H9 (cell line): ENCODE data around the gene P3H2. TPM values are rescaled to one million over a fixed set of nuclear protein-coding genes. Genes with fewer than 3 reads are reported as not detected.
A peak's percentile ranks its signal among the peaks of the same experiment; 100 is the strongest.

Experiments
- DNase-seq: peaks from one replicate; pipeline ENCODE4 v3.0.0-alpha.2; 2017
- H2AFZ ChIP-seq: one replicate; pipeline ENCODE4 v1.6.1; 2013; ENCODE audit warnings: mild to moderate bottlenecking, low read length, control low read depth, moderate library complexity
- H2AK5ac ChIP-seq: 2 replicates; pipeline ENCODE4 v1.6.1; 2013; ENCODE audit warnings: low read length, control low read depth, mixed read lengths; ENCODE audit not compliant: insufficient read length
- H2BK120ac ChIP-seq: one replicate; pipeline ENCODE4 v1.6.1; 2013; ENCODE audit warnings: low read depth, mild to moderate bottlenecking, low read length, control low read depth, inconsistent platforms; ENCODE audit not compliant: poor library complexity, severe bottlenecking
- H2BK12ac ChIP-seq: 2 replicates; pipeline ENCODE4 v1.6.1; 2013; ENCODE audit warnings: low read length, control low read depth, mixed read lengths, low read depth; ENCODE audit not compliant: insufficient read length
- H2BK15ac ChIP-seq: 2 replicates; pipeline ENCODE4 v1.6.1; 2013; ENCODE audit warnings: low read depth, low read length, control low read depth
- H2BK20ac ChIP-seq: one replicate; pipeline ENCODE4 v1.6.1; 2013; ENCODE audit warnings: low read depth, mild to moderate bottlenecking, low read length, control low read depth, inconsistent platforms; ENCODE audit not compliant: poor library complexity, severe bottlenecking
- H2BK5ac ChIP-seq: 2 replicates; pipeline ENCODE4 v1.6.1; 2013; ENCODE audit warnings: low read length, control low read depth, mixed read lengths; ENCODE audit not compliant: insufficient read length
- H3K14ac ChIP-seq: 2 replicates; pipeline ENCODE4 v1.6.1; 2013; ENCODE audit warnings: low read length, control low read depth; ENCODE audit not compliant: insufficient read depth
- H3K18ac ChIP-seq: 2 replicates; pipeline ENCODE4 v1.6.1; 2013; ENCODE audit warnings: low read depth, mild to moderate bottlenecking, mixed read lengths, low read length, control low read depth; ENCODE audit not compliant: insufficient read length
- H3K23ac ChIP-seq: 2 replicates; pipeline ENCODE4 v1.6.1; 2013; ENCODE audit warnings: low read length, control low read depth, mixed read lengths, low read depth; ENCODE audit not compliant: insufficient read length
- H3K23me2 ChIP-seq: 2 replicates; pipeline ENCODE4 v1.6.1; 2013; ENCODE audit warnings: low read depth, mild to moderate bottlenecking, mixed read lengths, low read length, control low read depth; ENCODE audit not compliant: insufficient read length, poor library complexity, severe bottlenecking
- H3K27ac ChIP-seq: 2 replicates; pipeline ENCODE4 v1.5.1; 2013; ENCODE audit warnings: low read length, control low read depth, mixed read lengths, low read depth; ENCODE audit not compliant: insufficient read length
- H3K27me3 ChIP-seq: 2 replicates; pipeline ENCODE4 v1.6.1; 2013; ENCODE audit warnings: low read length, control low read depth, inconsistent platforms; ENCODE audit not compliant: insufficient read depth
- H3K4ac ChIP-seq: 2 replicates; pipeline ENCODE4 v1.6.1; 2013; ENCODE audit warnings: low read depth, mild to moderate bottlenecking, control low read depth, inconsistent platforms, low read length, moderate library complexity
- H3K4me1 ChIP-seq: 2 replicates; pipeline ENCODE4 v1.6.1; 2013; ENCODE audit warnings: low read length, control low read depth, inconsistent platforms; ENCODE audit not compliant: insufficient read depth
- H3K4me2 ChIP-seq: 2 replicates; pipeline ENCODE4 v1.6.1; 2013; ENCODE audit warnings: low read length, control low read depth, mixed read lengths; ENCODE audit not compliant: insufficient read length, insufficient read depth
- H3K56ac ChIP-seq: 2 replicates; pipeline ENCODE4 v1.6.1; 2013; ENCODE audit warnings: low read depth, mild to moderate bottlenecking, mixed read lengths, low read length, control low read depth; ENCODE audit not compliant: insufficient read length
- H3K79me1 ChIP-seq: 2 replicates; pipeline ENCODE4 v1.6.1; 2013; ENCODE audit warnings: low read depth, mild to moderate bottlenecking, moderate library complexity, low read length, control low read depth, inconsistent platforms; ENCODE audit not compliant: insufficient read depth, poor library complexity, severe bottlenecking
- H3K79me2 ChIP-seq: 2 replicates; pipeline ENCODE4 v1.6.1; 2013; ENCODE audit warnings: low read length, control low read depth, inconsistent platforms; ENCODE audit not compliant: insufficient read depth
- H3K9ac ChIP-seq: 2 replicates; pipeline ENCODE4 v1.6.1; 2013; ENCODE audit warnings: low read length, control low read depth, mixed read lengths; ENCODE audit not compliant: insufficient read length; ENCODE audit errors: extremely low read depth
- H3K9me3 ChIP-seq: one replicate; pipeline ENCODE4 v1.6.1; 2013; ENCODE audit warnings: low read depth, low read length, inconsistent platforms; ENCODE audit not compliant: control insufficient read depth
- H3T11ph ChIP-seq: one replicate; pipeline ENCODE4 v1.6.1; 2013; ENCODE audit warnings: mild to moderate bottlenecking, low read length, control low read depth, inconsistent platforms
- H4K20me1 ChIP-seq: one replicate; pipeline ENCODE4 v1.6.1; 2013; ENCODE audit not compliant: control insufficient read depth, insufficient read length, insufficient read depth
- H4K5ac ChIP-seq: 2 replicates; pipeline ENCODE4 v1.6.1; 2013; ENCODE audit warnings: low read depth, mild to moderate bottlenecking, mixed read lengths, low read length, control low read depth; ENCODE audit not compliant: insufficient read length
- H4K8ac ChIP-seq: replicated peaks from 2 replicates; pipeline ENCODE4 v1.6.1; 2013; ENCODE audit warnings: low read length, control low read depth, mixed read lengths, low read depth; ENCODE audit not compliant: insufficient read length
- H4K91ac ChIP-seq: 2 replicates; pipeline ENCODE4 v1.6.1; 2013; ENCODE audit warnings: low read depth, mild to moderate bottlenecking, moderate library complexity, mixed read lengths, low read length, control low read depth; ENCODE audit not compliant: insufficient read length
- H3K27ac Mint-ChIP-seq, 3 experiments: 2 replicates in 2 of 3; 3 replicates in 1 of 3; pipeline ENCODE4 v1.8.0; 2020 to 2021; ENCODE audit warnings: mixed read lengths in 3 of 3, mild to moderate bottlenecking in 1 of 3, moderate library complexity in 1 of 3
- H3K27me3 Mint-ChIP-seq: 2 replicates; pipeline ENCODE4 v1.8.0; 2021; ENCODE audit warnings: low read depth, mild to moderate bottlenecking, moderate library complexity, mixed read lengths
- H3K36me3 Mint-ChIP-seq, 3 experiments: 2 replicates in 2 of 3; 3 replicates in 1 of 3; pipeline ENCODE4 v1.8.0; 2020 to 2021; ENCODE audit warnings: low read depth in 3 of 3, mixed read lengths in 3 of 3; ENCODE audit not compliant: insufficient read depth in 1 of 3
- H3K4me1 Mint-ChIP-seq, 2 experiments: 2 replicates each; pipeline ENCODE4 v1.8.0; 2020; ENCODE audit warnings: mixed read lengths in 2 of 2
- H3K4me3 Mint-ChIP-seq, 2 experiments: 2 replicates in 1 of 2; 3 replicates in 1 of 2; pipeline ENCODE4 v1.8.0; 2020 to 2021; ENCODE audit warnings: mild to moderate bottlenecking in 2 of 2, mixed read lengths in 2 of 2, moderate library complexity in 1 of 2
- H3K9me3 Mint-ChIP-seq, 2 experiments: 2 replicates in 1 of 2; 3 replicates in 1 of 2; pipeline ENCODE4 v1.8.0; 2020; ENCODE audit warnings: mild to moderate bottlenecking in 2 of 2, mixed read lengths in 2 of 2, moderate library complexity in 1 of 2
- CTCF ChIP-seq: fragments of 200-600 bp; sonication (generic); conservative IDR thresholded peaks from 3 replicates; pipeline ENCODE4 v1.8.0; 2021; ENCODE audit warnings: antibody characterized with exemption, mild to moderate bottlenecking
- total RNA-seq: library from RNA; stranded (reverse); gene quantifications from 2 replicates; pipeline ENCODE4 v1.2.1, GENCODE V29; 2021

P3H2 gene
- total RNA-seq, 1 experiment from 2014 or later: 41.5 TPM

DNA sequence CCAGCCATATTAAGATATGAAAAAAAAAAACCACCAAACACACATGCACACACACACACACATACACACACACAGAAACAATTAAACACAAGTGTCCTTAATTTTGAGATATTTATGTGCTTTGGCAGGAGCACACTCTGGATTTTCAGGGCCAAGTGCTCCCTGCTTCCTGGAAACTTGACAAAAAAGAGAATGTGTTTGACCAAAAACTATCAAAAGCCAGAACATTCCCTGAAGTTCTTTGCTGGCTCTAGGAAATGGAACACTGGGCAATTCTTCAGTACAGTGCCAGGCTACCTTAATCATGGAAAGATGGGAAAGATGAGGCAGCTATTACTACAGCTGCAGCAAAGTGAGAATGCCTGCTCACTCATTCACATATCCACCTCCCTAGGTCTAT is 44.6 kb downstream of the P3H2 start:
- H3K36me3 Mint-ChIP-seq: peaks cover 0 to 4% (median 3%) of the 10 kb centered on the region in 3 experiments; a peak in 2 of 7 replicates
- H3K23ac ChIP-seq: no peak overlapping the region
- H3K27me3 ChIP-seq: no peaks in the 10 kb centered on the region
- peak overlapping the region; percentile 17 for H3T11ph ChIP-seq
- no peak overlapping the region for H4K91ac ChIP-seq
- H2BK15ac ChIP-seq: no peak overlapping the region
- no peak overlapping the region for H3K9ac ChIP-seq
- no peak overlapping the region for H2BK5ac ChIP-seq
- no peak overlapping the region for H2BK12ac ChIP-seq
- no peak overlapping the region for H3K27ac ChIP-seq
- no peaks in the 10 kb centered on the region for H3K79me1 ChIP-seq
- H4K8ac ChIP-seq: no peak overlapping the region
- H2AFZ ChIP-seq: no peak overlapping the region
- H3K4me3 Mint-ChIP-seq: no peak overlapping the region
- H2BK20ac ChIP-seq: no peak overlapping the region
- no peak for TF ChIP-seq CTCF
- no peak overlapping the region for H3K4me2 ChIP-seq
- H3K23me2 ChIP-seq: no peaks in the 10 kb centered on the region
- no peaks in the 10 kb centered on the region for H3K9me3 ChIP-seq
- H3K4ac ChIP-seq: no peak overlapping the region
- no peak overlapping the region for H3K18ac ChIP-seq
- no peaks in the 10 kb centered on the region for H3K27me3 Mint-ChIP-seq
- no peaks in the 10 kb centered on the region for H3K9me3 Mint-ChIP-seq
- H2AK5ac ChIP-seq: no peak overlapping the region
- H4K20me1 ChIP-seq: no peaks in the 10 kb centered on the region
- H3K14ac ChIP-seq: no peak overlapping the region
- no peak for DNase-seq
- H3K79me2 ChIP-seq: no peaks in the 10 kb centered on the region
- H3K56ac ChIP-seq: no peak overlapping the region
- H2BK120ac ChIP-seq: no peak overlapping the region
- H3K4me1 Mint-ChIP-seq: peaks cover 10 to 13% of the 10 kb centered on the region in 2 experiments
- H4K5ac ChIP-seq: no peak overlapping the region
- no peaks in the 10 kb centered on the region for H3K4me1 ChIP-seq
- H3K27ac Mint-ChIP-seq: no peak overlapping the region
